Measurements from ENCODE around the gene GBGT1.

The GBGT1 gene

DNA sequence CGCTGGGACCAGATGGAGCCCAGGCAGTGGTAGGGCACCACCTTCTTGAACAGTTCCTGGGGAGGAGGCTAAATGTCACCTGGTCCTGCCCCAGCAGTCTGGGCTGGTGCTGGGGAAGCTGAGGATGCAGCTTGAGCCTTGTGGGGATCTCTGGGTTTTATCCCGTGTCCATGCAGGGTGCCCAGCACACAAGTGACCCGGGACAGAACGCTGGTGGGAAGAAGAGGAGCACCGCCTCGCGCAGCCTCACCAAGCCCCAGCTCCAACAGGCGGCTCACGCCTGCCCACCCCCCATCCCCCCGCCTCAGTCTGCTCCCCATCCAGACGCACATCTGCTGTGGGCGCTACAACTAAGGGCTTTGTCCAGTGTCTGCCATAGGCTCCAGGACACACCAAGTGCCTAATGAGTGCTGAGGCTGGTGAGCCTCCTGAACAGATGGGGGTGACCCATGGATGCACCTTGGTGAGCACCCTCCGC is 56.4 kb downstream of the GBGT1 start:
- Histone ChIP-seq H3K4me1 (ENCODE audit: insufficient read depth, low read length, severe bottlenecking) (no peaks in the 10 kb centered on the region), H3K9me2 (ENCODE audit: low read depth, low read length) (no peaks in the 10 kb centered on the region), H3K4me3 (ENCODE audit: low read depth, low read length, poor library complexity, severe bottlenecking) (no peak overlapping the region), H3K9me3 (ENCODE audit: low read length) (no peaks in the 10 kb centered on the region), H2AFZ (ENCODE audit: low read length) (no peak overlapping the region), H3F3A (ENCODE audit: insufficient read depth, low read length) (no peaks in the 10 kb centered on the region), H3K36me3 (ENCODE audit: insufficient read depth, low read length) (peaks cover 15% of the 10 kb centered on the region; the same call in 1 of the 2 replicates), H3K79me2 (ENCODE audit: insufficient read depth, low read length) (no peaks in the 10 kb centered on the region), H3K27me3 (ENCODE audit: insufficient read depth, low read length) (no peaks in the 10 kb centered on the region), H3K27ac (ENCODE audit: low read depth, low read length, poor library complexity, severe bottlenecking) (no peak overlapping the region), H4K20me1 (ENCODE audit: insufficient read depth, low read length) (no peaks in the 10 kb centered on the region), H3K4me2 (ENCODE audit: low read length) (no peak overlapping the region), H3K9ac (ENCODE audit: low read length) (no peak overlapping the region)
- TF ChIP-seq EZH2 (IDR thresholded peaks at IDR 0.05; ENCODE audit: borderline replicate concordance, low read length), result no peak
- TF ChIP-seq, protein P1, sequence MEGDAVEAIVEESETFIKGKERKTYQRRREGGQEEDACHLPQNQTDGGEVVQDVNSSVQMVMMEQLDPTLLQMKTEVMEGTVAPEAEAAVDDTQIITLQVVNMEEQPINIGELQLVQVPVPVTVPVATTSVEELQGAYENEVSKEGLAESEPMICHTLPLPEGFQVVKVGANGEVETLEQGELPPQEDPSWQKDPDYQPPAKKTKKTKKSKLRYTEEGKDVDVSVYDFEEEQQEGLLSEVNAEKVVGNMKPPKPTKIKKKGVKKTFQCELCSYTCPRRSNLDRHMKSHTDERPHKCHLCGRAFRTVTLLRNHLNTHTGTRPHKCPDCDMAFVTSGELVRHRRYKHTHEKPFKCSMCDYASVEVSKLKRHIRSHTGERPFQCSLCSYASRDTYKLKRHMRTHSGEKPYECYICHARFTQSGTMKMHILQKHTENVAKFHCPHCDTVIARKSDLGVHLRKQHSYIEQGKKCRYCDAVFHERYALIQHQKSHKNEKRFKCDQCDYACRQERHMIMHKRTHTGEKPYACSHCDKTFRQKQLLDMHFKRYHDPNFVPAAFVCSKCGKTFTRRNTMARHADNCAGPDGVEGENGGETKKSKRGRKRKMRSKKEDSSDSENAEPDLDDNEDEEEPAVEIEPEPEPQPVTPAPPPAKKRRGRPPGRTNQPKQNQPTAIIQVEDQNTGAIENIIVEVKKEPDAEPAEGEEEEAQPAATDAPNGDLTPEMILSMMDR (IDR thresholded peaks at IDR 0.05; ENCODE audit: low read length), result no peak

DNA sequence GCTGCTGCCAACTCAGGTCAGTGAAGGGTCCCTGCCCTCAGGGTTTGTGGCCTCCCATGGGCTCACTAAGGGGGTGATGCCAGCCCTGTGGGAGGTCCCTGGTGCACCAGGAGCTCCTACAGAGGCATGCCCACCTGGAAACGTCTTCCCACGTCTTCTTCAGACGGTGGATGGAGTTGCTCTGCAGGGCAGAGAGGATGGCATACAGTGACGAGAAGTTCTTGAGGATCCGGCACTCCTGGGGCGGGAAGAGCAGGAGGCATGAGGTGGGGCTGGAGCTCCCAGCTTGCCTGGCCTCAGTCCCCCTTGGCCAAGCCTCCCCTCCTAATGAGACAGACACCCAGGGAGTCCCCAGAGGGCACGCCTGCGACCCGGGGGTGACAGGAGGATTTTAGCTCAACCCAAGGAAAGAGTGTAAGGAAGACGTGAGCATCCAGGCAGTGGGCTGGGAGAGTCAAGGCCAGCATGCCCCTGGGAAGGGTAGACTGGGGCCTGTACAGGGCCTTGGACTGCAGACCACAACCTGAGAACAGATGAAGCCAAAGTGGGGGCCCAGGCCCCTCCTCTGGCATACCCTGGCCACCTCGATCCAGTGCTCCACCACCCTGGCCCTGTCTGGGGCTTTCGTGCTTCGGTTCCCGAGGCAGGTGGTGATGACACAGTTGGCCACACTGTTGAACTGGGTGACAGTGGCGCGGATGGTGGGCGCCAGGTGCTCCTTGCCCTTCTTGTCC is 57.0 kb downstream of the GBGT1 start:
- no peaks in the 10 kb centered on the region for H3K27me3 ChIP-seq (ENCODE audit: insufficient read depth, low read length)
- H3K4me2 ChIP-seq (ENCODE audit: low read length), result no peak overlapping the region
- H2AFZ ChIP-seq (ENCODE audit: low read length), result no peak overlapping the region
- H3K9me2 ChIP-seq (ENCODE audit: low read depth, low read length), result no peaks in the 10 kb centered on the region
- H3K4me3 ChIP-seq (ENCODE audit: low read depth, low read length, poor library complexity, severe bottlenecking), result no peak overlapping the region
- no peak overlapping the region for H3K27ac ChIP-seq (ENCODE audit: low read depth, low read length, poor library complexity, severe bottlenecking)
- no peaks in the 10 kb centered on the region for H3K4me1 ChIP-seq (ENCODE audit: insufficient read depth, low read length, severe bottlenecking)
- TF ChIP-seq EZH2 (IDR thresholded peaks at IDR 0.05; ENCODE audit: borderline replicate concordance, low read length), result no peak
- TF ChIP-seq, protein P1 (IDR thresholded peaks at IDR 0.05; ENCODE audit: low read length), result no peak
- H3F3A ChIP-seq (ENCODE audit: insufficient read depth, low read length), result no peaks in the 10 kb centered on the region
- H3K79me2 ChIP-seq (ENCODE audit: insufficient read depth, low read length), result no peaks in the 10 kb centered on the region
- H3K36me3 ChIP-seq (ENCODE audit: insufficient read depth, low read length), result peaks cover 21% of the 10 kb centered on the region
- no peaks in the 10 kb centered on the region for H4K20me1 ChIP-seq (ENCODE audit: insufficient read depth, low read length)
- no peaks in the 10 kb centered on the region for H3K9me3 ChIP-seq (ENCODE audit: low read length)
- H3K9ac ChIP-seq (ENCODE audit: low read length), result no peak overlapping the region

DNA sequence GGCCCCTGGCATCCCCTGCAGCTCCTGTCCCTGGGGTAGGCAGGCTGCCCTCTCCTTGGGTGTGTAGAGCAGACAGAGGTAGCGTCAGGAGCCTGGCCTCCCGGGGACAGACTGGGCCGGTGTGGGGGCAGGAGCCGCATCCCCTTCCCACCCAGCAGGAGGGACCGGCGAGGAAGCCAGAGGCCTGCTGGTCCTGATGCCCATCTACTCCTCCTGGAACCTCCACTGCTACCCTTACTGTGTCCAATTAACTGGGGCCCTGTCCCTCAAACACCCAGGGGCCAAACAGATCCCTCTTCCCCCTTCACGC is 58.3 kb downstream of the GBGT1 start:
- peaks cover 31% of the 10 kb centered on the region for H3K36me3 ChIP-seq (ENCODE audit: insufficient read depth, low read length)

More for the DNA sequence above, 58.3 kb downstream of the GBGT1 start:
- Histone ChIP-seq H3K9me2 (ENCODE audit: low read depth, low read length) (no peaks in the 10 kb centered on the region), H3K27me3 (ENCODE audit: insufficient read depth, low read length) (no peaks in the 10 kb centered on the region), H3K4me1 (ENCODE audit: insufficient read depth, low read length, severe bottlenecking) (no peaks in the 10 kb centered on the region), H3K79me2 (ENCODE audit: insufficient read depth, low read length) (no peaks in the 10 kb centered on the region), H4K20me1 (ENCODE audit: insufficient read depth, low read length) (no peaks in the 10 kb centered on the region), H2AFZ (ENCODE audit: low read length) (no peak overlapping the region), H3F3A (ENCODE audit: insufficient read depth, low read length) (no peaks in the 10 kb centered on the region), H3K4me2 (ENCODE audit: low read length) (no peak overlapping the region), H3K9me3 (ENCODE audit: low read length) (no peaks in the 10 kb centered on the region), H3K27ac (ENCODE audit: low read depth, low read length, poor library complexity, severe bottlenecking) (no peak overlapping the region), H3K4me3 (ENCODE audit: low read depth, low read length, poor library complexity, severe bottlenecking) (no peak overlapping the region), H3K9ac (ENCODE audit: low read length) (no peak overlapping the region)
- TF ChIP-seq EZH2 (IDR thresholded peaks at IDR 0.05; ENCODE audit: borderline replicate concordance, low read length), result no peak

All from OCI-LY1 (cell line).